ENCODE results near the gene CHST5.

Gene CHST5

DNA sequence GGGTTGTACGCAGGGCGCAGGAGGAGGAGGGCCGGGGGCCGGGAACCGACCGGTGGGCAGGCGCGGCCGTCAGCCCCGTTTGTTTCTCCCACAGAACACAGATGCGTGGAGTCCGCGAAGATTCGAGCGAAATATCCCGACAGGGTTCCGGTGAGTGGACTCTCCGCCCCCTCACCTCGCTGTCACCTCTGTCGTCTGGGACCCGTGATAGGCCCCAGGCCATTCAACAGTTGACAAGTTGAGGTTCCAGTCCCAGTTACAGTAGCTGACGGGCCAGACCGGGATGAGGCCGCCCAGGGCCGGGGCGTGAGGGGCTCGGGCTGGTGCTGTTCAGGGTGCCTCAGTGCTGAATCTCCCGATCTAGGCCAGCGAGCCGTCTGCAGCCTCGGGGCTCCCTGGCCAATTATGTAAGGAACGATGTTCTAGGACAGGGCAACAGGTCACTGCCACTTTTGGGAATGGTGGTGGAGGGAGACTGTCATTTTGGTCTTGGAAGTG, 30.9 kb upstream of the CHST5 start:
- H3K9ac ChIP-seq (ENCODE audit: low read length): peak overlapping the region; percentile 75
- no peaks in the 10 kb centered on the region for H3K9me3 ChIP-seq (ENCODE audit: control insufficient read depth, insufficient read depth, low read depth, low read length)
- no peaks in the 10 kb centered on the region for H3K27me3 ChIP-seq (ENCODE audit: control insufficient read depth, insufficient read depth, low read length)
- H3K4me3 ChIP-seq (ENCODE audit: low read depth, low read length): peak overlapping the region; percentile 86
- H3K4me1 ChIP-seq (ENCODE audit: control insufficient read depth, insufficient read depth, low read length): peaks cover 18% of the 10 kb centered on the region
- H3K36me3 ChIP-seq (ENCODE audit: control insufficient read depth, insufficient read depth, low read length): peaks cover 40% of the 10 kb centered on the region
- peak overlapping the region; percentile 56; the same call in 1 of the 2 replicates for H3K27ac ChIP-seq (ENCODE audit: low read depth, low read length)

GRCh38 chr16:75566040-75566757, 30.3 kb upstream of the CHST5 start, which contains the start of gene GABARAPL2:
GABARAPL2 (plus strand) TSS chr16:75566379; CDS start chr16:75566487, 108 bp downstream.
- Histone ChIP-seq H3K4me3 (ENCODE audit: low read depth, low read length) (peak within 1 kb of the TSS; percentile 86), H3K27me3 (ENCODE audit: control insufficient read depth, insufficient read depth, low read length) (no peaks in the 10 kb centered on the region), H3K36me3 (ENCODE audit: control insufficient read depth, insufficient read depth, low read length) (peaks cover 37% of the 10 kb centered on the region), H3K27ac (ENCODE audit: low read depth, low read length) (peak within 1 kb of the TSS; percentile 56; the same call in 1 of the 2 replicates), H3K4me1 (ENCODE audit: control insufficient read depth, insufficient read depth, low read length) (peaks cover 18% of the 10 kb centered on the region), H3K9me3 (ENCODE audit: control insufficient read depth, insufficient read depth, low read depth, low read length) (no peaks in the 10 kb centered on the region), H3K9ac (ENCODE audit: low read length) (peak within 1 kb of the TSS; percentile 75)

DNA sequence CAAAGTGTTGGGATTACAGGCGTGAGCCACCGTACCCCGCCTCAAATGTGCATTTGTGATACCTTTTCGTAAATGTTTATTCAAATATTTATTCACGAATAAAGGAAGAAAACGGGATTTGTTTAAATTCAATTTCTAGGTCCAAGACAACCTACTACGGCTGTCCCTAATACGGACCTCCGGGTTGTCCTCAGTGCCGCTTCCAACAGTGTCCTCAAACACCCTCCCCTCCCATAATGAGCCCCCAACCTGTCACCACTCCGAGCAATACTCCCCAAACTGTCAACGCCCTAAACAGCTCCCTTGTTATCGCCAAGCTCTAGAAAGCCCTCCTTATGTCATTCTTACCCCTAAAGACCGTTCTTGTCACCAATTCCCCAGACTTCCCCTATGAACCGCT, 29.7 kb upstream of the CHST5 start:
- H3K4me1 ChIP-seq (ENCODE audit: control insufficient read depth, insufficient read depth, low read length): peaks cover 18% of the 10 kb centered on the region
- peaks cover 31% of the 10 kb centered on the region for H3K36me3 ChIP-seq (ENCODE audit: control insufficient read depth, insufficient read depth, low read length)
- peak overlapping the region; percentile 86 for H3K4me3 ChIP-seq (ENCODE audit: low read depth, low read length)
- H3K27me3 ChIP-seq (ENCODE audit: control insufficient read depth, insufficient read depth, low read length): no peaks in the 10 kb centered on the region
- no peak overlapping the region for H3K9ac ChIP-seq (ENCODE audit: low read length)
- H3K9me3 ChIP-seq (ENCODE audit: control insufficient read depth, insufficient read depth, low read depth, low read length): no peaks in the 10 kb centered on the region
- no peak overlapping the region for H3K27ac ChIP-seq (ENCODE audit: low read depth, low read length)

- no peak overlapping the region for H3K27ac ChIP-seq (ENCODE audit: low read depth, low read length)
- no peak overlapping the region for H3K9ac ChIP-seq (ENCODE audit: low read length)
- H3K9me3 ChIP-seq (ENCODE audit: control insufficient read depth, insufficient read depth, low read depth, low read length): no peaks in the 10 kb centered on the region
Observed at GRCh38 chr16:75559564-75560372, 23.9 kb upstream of the CHST5 start.

GRCh38 chr16:75558846-75559401, 23.0 kb upstream of the CHST5 start:
- Histone ChIP-seq H3K27ac (ENCODE audit: low read depth, low read length) (no peak overlapping the region), H3K9me3 (ENCODE audit: control insufficient read depth, insufficient read depth, low read depth, low read length) (no peaks in the 10 kb centered on the region), H3K4me1 (ENCODE audit: control insufficient read depth, insufficient read depth, low read length) (peaks cover 24% of the 10 kb centered on the region), H3K4me3 (ENCODE audit: low read depth, low read length) (no peak overlapping the region), H3K27me3 (ENCODE audit: control insufficient read depth, insufficient read depth, low read length) (no peaks in the 10 kb centered on the region), H3K36me3 (ENCODE audit: control insufficient read depth, insufficient read depth, low read length) (no peaks in the 10 kb centered on the region), H3K9ac (ENCODE audit: low read length) (no peak overlapping the region)

More at GRCh38 chr16:75559564-75560372, 23.9 kb upstream of the CHST5 start:
- Histone ChIP-seq H3K36me3 (ENCODE audit: control insufficient read depth, insufficient read depth, low read length) (no peaks in the 10 kb centered on the region), H3K27me3 (ENCODE audit: control insufficient read depth, insufficient read depth, low read length) (no peaks in the 10 kb centered on the region), H3K4me3 (ENCODE audit: low read depth, low read length) (no peak overlapping the region), H3K4me1 (ENCODE audit: control insufficient read depth, insufficient read depth, low read length) (peaks cover 26% of the 10 kb centered on the region)

DNA sequence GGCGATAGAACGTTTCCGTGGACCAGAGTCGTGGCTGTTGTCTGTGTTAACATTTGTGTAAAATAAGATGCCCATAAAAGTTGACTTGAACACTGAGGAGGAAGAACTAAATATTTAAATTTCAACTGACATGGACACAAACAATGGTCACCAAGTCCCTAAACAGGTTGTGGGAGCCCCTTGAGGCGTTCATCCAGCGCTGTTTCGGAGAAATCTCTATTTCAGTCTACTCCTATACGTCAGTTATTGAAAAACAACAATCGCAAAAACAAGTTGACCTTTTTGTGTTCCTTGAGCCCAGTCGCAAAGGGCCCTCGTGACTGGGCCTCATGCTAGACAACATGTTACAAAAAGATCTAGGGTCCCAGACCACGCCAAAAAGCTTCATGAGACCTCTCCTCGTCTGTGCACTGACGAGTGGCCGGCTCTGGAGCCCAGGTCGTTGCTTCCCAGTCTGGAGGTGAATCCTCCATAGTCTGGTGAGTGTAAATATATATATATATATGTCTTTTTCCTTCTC, 20.6 kb upstream of the CHST5 start:
- H3K27me3 ChIP-seq (ENCODE audit: control insufficient read depth, insufficient read depth, low read length): no peaks in the 10 kb centered on the region
- peak overlapping the region; percentile 75 for H3K4me3 ChIP-seq (ENCODE audit: low read depth, low read length)
- H3K27ac ChIP-seq (ENCODE audit: low read depth, low read length): no peak overlapping the region
- peaks cover 20% of the 10 kb centered on the region for H3K4me1 ChIP-seq (ENCODE audit: control insufficient read depth, insufficient read depth, low read length)
- no peak overlapping the region for H3K9ac ChIP-seq (ENCODE audit: low read length)
- H3K9me3 ChIP-seq (ENCODE audit: control insufficient read depth, insufficient read depth, low read depth, low read length): no peaks in the 10 kb centered on the region
- no peaks in the 10 kb centered on the region for H3K36me3 ChIP-seq (ENCODE audit: control insufficient read depth, insufficient read depth, low read length)

DNA sequence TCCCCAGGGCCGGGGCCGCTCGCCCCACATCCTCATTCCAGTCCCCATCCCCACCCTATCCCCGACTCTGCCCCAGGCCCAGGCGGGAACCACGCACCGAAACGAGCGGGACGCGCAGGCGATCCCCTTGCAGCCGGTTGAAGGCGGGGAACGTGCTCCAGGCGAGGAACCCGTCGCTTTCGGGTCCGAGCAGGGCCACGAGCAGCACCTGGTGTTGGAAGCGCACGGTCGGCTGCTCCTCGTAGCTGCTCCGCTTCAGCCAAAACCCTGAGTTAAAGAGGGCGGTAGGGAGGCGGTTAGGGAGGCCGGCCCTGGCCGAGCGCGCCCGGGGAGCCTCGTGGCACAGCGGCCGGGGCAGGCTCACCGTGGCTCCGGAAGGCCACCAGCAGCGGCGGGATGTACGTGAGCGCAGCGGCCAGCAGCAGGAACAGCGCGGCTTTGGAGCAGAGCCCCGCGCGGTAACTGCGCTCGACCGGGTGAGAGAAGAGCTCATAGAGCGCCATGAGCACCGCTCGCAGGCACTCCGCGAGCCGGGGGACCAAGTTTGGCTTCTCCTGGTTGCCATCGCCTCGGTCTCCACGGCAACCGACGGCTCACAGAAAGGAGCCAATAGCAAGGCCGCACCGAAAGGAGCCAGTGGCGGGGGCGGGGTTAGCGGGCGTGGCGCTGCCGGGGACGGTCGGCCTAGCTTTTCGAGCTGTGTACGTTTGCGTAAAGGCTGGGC, 20.0 kb upstream of the CHST5 start, which contains the start of gene TMEM231:
Gene TMEM231, minus strand, starts transcription at position 546 of the 724 bp plus-strand sequence. Its CDS starts 43 bp downstream, at position 503.
- Histone ChIP-seq H3K27me3 (ENCODE audit: control insufficient read depth, insufficient read depth, low read length) (no peaks in the 10 kb centered on the region), H3K9me3 (ENCODE audit: control insufficient read depth, insufficient read depth, low read depth, low read length) (no peaks in the 10 kb centered on the region), H3K4me3 (ENCODE audit: low read depth, low read length) (peak within 1 kb of the TSS; percentile 75), H3K27ac (ENCODE audit: low read depth, low read length) (no peak within 1 kb of the TSS), H3K36me3 (ENCODE audit: control insufficient read depth, insufficient read depth, low read length) (no peaks in the 10 kb centered on the region), H3K9ac (ENCODE audit: low read length) (peak within 1 kb of the TSS; percentile 37), H3K4me1 (ENCODE audit: control insufficient read depth, insufficient read depth, low read length) (peaks cover 20% of the 10 kb centered on the region)

- Histone ChIP-seq H3K27ac (ENCODE audit: low read depth, low read length) (no peak overlapping the region), H3K9ac (ENCODE audit: low read length) (peak overlapping the region; percentile 37), H3K36me3 (ENCODE audit: control insufficient read depth, insufficient read depth, low read length) (no peaks in the 10 kb centered on the region), H3K4me3 (ENCODE audit: low read depth, low read length) (peak overlapping the region; percentile 75), H3K27me3 (ENCODE audit: control insufficient read depth, insufficient read depth, low read length) (no peaks in the 10 kb centered on the region), H3K4me1 (ENCODE audit: control insufficient read depth, insufficient read depth, low read length) (peaks cover 18% of the 10 kb centered on the region), H3K9me3 (ENCODE audit: control insufficient read depth, insufficient read depth, low read depth, low read length) (no peaks in the 10 kb centered on the region)
Observed at GRCh38 chr16:75555213-75555706, 19.4 kb upstream of the CHST5 start.

DNA sequence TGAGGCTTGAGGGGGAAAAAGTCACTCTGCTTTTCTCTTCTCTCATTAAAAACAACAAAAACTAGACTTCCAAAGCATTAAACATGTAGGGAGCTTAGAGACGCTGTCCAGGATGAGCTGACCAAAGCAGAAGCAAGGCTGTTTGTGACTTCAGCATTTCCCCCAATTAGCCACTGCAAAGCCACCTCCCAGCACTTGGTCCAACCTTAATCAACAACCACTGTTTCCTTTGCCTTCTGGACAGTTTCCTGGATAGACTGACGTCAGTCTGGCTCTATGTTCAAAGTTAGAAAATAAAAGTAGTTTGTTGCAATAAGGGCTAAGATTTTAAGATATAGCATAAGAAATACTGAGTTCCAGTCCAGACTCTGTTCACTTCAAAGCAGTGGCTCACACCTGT, 17.0 kb upstream of the CHST5 start:
- H3K9me3 ChIP-seq (ENCODE audit: control insufficient read depth, insufficient read depth, low read depth, low read length): no peaks in the 10 kb centered on the region
- H3K27ac ChIP-seq (ENCODE audit: low read depth, low read length): no peak overlapping the region
- H3K4me3 ChIP-seq (ENCODE audit: low read depth, low read length): no peak overlapping the region
- H3K27me3 ChIP-seq (ENCODE audit: control insufficient read depth, insufficient read depth, low read length): no peaks in the 10 kb centered on the region
- H3K9ac ChIP-seq (ENCODE audit: low read length): no peak overlapping the region
- H3K36me3 ChIP-seq (ENCODE audit: control insufficient read depth, insufficient read depth, low read length): no peaks in the 10 kb centered on the region
- H3K4me1 ChIP-seq (ENCODE audit: control insufficient read depth, insufficient read depth, low read length): peaks cover 6% of the 10 kb centered on the region; the same call in 1 of the 2 replicates

DNA sequence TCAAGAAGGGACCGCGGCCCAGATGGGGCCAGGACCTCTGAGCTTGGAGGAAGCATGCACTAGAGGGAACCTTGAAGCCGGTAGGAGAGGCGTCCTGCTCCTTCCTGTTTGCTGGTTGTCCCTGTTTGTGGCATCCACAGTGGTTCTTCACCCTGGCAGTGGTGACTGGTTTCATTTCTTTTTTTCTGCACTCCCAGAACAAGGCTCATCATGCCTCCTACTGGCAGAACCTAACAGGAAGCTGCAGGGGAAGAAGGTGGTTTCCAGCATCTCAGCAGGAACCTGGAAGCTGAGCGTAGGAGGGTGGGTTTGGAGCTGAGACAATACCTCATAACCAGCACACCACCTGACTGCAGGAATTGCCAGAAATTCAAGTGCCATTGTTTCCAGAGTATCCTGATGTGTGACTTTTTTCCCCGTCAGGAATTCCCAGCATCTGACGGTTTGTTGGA, 14.3 kb upstream of the CHST5 start:
- no peak overlapping the region for H3K27ac ChIP-seq (ENCODE audit: low read depth, low read length)
- peaks cover 6% of the 10 kb centered on the region; the same call in 1 of the 2 replicates for H3K4me1 ChIP-seq (ENCODE audit: control insufficient read depth, insufficient read depth, low read length)
- H3K4me3 ChIP-seq (ENCODE audit: low read depth, low read length): no peak overlapping the region
- no peaks in the 10 kb centered on the region for H3K27me3 ChIP-seq (ENCODE audit: control insufficient read depth, insufficient read depth, low read length)
- H3K9ac ChIP-seq (ENCODE audit: low read length): peak overlapping the region; percentile 23
- no peaks in the 10 kb centered on the region for H3K36me3 ChIP-seq (ENCODE audit: control insufficient read depth, insufficient read depth, low read length)
- H3K9me3 ChIP-seq (ENCODE audit: control insufficient read depth, insufficient read depth, low read depth, low read length): no peaks in the 10 kb centered on the region
